Thyroid gland (tissue), 4 donors: ENCODE data around the gene SIK3. TPM values are rescaled to one million over a fixed set of nuclear protein-coding genes. Genes with fewer than 3 reads are reported as not detected.

Experiments
- DNase-seq, 2 donors: peaks; one replicate each; pipeline ENCODE4 v3.0.0-alpha.2; 2019
- H3K27ac ChIP-seq, 3 donors: fragments of 200-600 bp; sonication (generic); 1 replicate in 2 of 3; 2 replicates in 1 of 3; pipeline ENCODE4 v1.5.1; 2016 to 2019; ENCODE audit warnings: mild to moderate bottlenecking in 1 of 3, moderate library complexity in 1 of 3
- H3K27me3 ChIP-seq: fragments of 200-600 bp; sonication (generic); one replicate; pipeline ENCODE4 v1.5.1; 2019
- H3K36me3 ChIP-seq, 2 donors: fragments of 200-600 bp; sonication (generic); one replicate each; pipeline ENCODE4 v1.5.1; 2016 to 2019
- H3K4me1 ChIP-seq, 2 donors: fragments of 200-600 bp; sonication (generic); one replicate each; pipeline ENCODE4 v1.5.1; 2017 to 2019
- H3K4me3 ChIP-seq, 3 donors: fragments of 200-600 bp; sonication (generic); replicated peaks in 1 of 3; 1 replicate in 2 of 3; 2 replicates in 1 of 3; pipeline ENCODE4 v1.5.1; 2016; ENCODE audit warnings: mild to moderate bottlenecking in 1 of 3
- H3K9me3 ChIP-seq: fragments of 200-600 bp; sonication (generic); one replicate; pipeline ENCODE4 v1.5.1; 2017
- CTCF ChIP-seq, 6 experiments: fragments of 200-600 bp in 3 of 6; fragments of 450-650 bp in 3 of 6; sonication (generic) in 3 of 6; IDR thresholded peaks; one replicate each; pipeline ENCODE4 v1.5.1; 2016 to 2019; ENCODE audit warnings: antibody characterized with exemption in 6 of 6, mild to moderate bottlenecking in 2 of 6, inconsistent platforms in 1 of 6, moderate library complexity in 1 of 6
- POLR2A ChIP-seq, 2 donors: fragments of 450-650 bp; IDR thresholded peaks; one replicate each; pipeline ENCODE4 v1.6.1; 2017; ENCODE audit warnings: antibody characterized with exemption in 2 of 2, mild to moderate bottlenecking in 2 of 2, moderate library complexity in 1 of 2
- WGBS, 2 donors: methylation state at CpG; one replicate each; pipeline ENCODE4 v1.1.5; 2017; 5-methylcytosine and 5-hydroxymethylcytosine counted together
- intact Hi-C: fragments of 100-400 bp; cut with DNase I; formaldehyde crosslinking; loops from one replicate; pipeline ENCODE4 v1.15.1; 2023
- total RNA-seq, 4 donors: library from RNA; depleted of rRNA; stranded (reverse); fragments of >200 nt; gene quantifications; one replicate each; pipeline ENCODE4 v1.2.3, GENCODE V29; 2016

Gene SIK3
- total RNA-seq, 4 donors from 2014 or later = 46.0 to 86.3 (median 71.9) TPM

GRCh38 chr11:117064275-117064674, 34.0 kb downstream of the SIK3 start:
- no peak overlapping the region for H3K27ac ChIP-seq

GRCh38 chr11:117062498-117062897, 35.7 kb downstream of the SIK3 start:
- no peaks in the 10 kb centered on the region for H3K36me3 ChIP-seq
- H3K4me1 ChIP-seq = peaks cover 28 to 34% of the 10 kb centered on the region in 2 donors
- no peak overlapping the region for H3K4me3 ChIP-seq
- H3K27me3 ChIP-seq = no peaks in the 10 kb centered on the region
- WGBS, 2 donors = 82 to 88% methylated on average over 2 of the region's 2 CpGs
- no peak for DNase-seq
- TF ChIP-seq POLR2A (IDR thresholded peaks at IDR 0.05) (no peak), CTCF (IDR thresholded peaks at IDR 0.05) (no peak)
- H3K9me3 ChIP-seq = no peaks in the 10 kb centered on the region
- intact Hi-C loops = no loop called here
- H3K27ac ChIP-seq = no peak overlapping the region

More at GRCh38 chr11:117064275-117064674, 34.0 kb downstream of the SIK3 start:
- intact Hi-C loops = no loop called here
- peaks cover 19 to 24% of the 10 kb centered on the region in 2 donors for H3K4me1 ChIP-seq
- no peak for DNase-seq
- no peaks in the 10 kb centered on the region for H3K9me3 ChIP-seq
- no peaks in the 10 kb centered on the region for H3K27me3 ChIP-seq
- WGBS, 2 donors = 79 to 86% methylated on average over 1 of the region's 1 CpG
- H3K4me3 ChIP-seq = no peak overlapping the region
- TF ChIP-seq CTCF (IDR thresholded peaks at IDR 0.05) = no peak
- no peak for TF ChIP-seq POLR2A (IDR thresholded peaks at IDR 0.05)
- no peaks in the 10 kb centered on the region for H3K36me3 ChIP-seq

GRCh38 chr11:117061256-117061655, 37.0 kb downstream of the SIK3 start:
- no peak overlapping the region for H3K4me3 ChIP-seq
- H3K4me1 ChIP-seq = peaks cover 28 to 34% of the 10 kb centered on the region in 2 donors
- H3K36me3 ChIP-seq = no peaks in the 10 kb centered on the region
- no peak overlapping the region for H3K27ac ChIP-seq
- no peaks in the 10 kb centered on the region for H3K9me3 ChIP-seq
- 93 to 99% methylated on average over 5 of the region's 5 CpGs for WGBS, 2 donors
- DNase-seq = no peak
- intact Hi-C loops = no loop called here
- H3K27me3 ChIP-seq = no peaks in the 10 kb centered on the region
- no peak for TF ChIP-seq POLR2A (IDR thresholded peaks at IDR 0.05)
- TF ChIP-seq CTCF (IDR thresholded peaks at IDR 0.05) = no peak

DNA sequence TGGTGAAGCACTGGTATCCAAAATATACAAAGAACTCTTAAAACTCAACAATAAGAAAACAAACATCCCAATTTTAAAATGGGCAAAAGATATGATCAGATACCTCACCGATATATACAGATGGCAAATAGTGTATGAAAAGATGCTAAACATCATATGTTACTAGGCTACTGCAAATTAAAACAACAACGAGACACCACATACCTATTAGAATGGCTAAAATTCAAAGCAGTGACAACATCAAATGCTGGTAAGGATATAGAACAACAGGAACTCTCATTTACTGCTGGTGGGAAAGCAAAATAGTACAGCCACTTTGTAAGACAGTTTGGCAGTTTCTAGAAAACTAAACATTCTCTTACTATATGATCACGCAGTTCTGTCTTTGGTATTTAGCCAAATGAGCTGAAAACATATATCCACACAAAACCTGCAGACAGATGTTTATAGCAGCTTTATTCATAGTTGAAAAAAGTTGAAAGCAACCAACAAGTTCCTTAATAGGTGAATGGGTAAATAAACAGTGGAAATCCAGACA, 38.5 kb downstream of the SIK3 start:
- H3K4me1 ChIP-seq = peaks cover 28 to 34% of the 10 kb centered on the region in 2 donors
- H3K36me3 ChIP-seq = no peaks in the 10 kb centered on the region
- H3K27ac ChIP-seq = no peak overlapping the region
- intact Hi-C loops = no loop called here
- H3K9me3 ChIP-seq = no peaks in the 10 kb centered on the region
- WGBS, 2 donors = 87 to 92% methylated on average over 3 of the region's 3 CpGs
- H3K27me3 ChIP-seq = no peaks in the 10 kb centered on the region
- TF ChIP-seq CTCF (IDR thresholded peaks at IDR 0.05) (no peak), POLR2A (IDR thresholded peaks at IDR 0.05) (no peak)
- DNase-seq = no peak
- no peak overlapping the region for H3K4me3 ChIP-seq

- Histone ChIP-seq H3K36me3 (no peaks in the 10 kb centered on the region), H3K27ac (no peak overlapping the region), H3K4me1 (peaks cover 23 to 32% of the 10 kb centered on the region in 2 donors), H3K27me3 (no peaks in the 10 kb centered on the region), H3K4me3 (no peak overlapping the region), H3K9me3 (no peaks in the 10 kb centered on the region)
- TF ChIP-seq CTCF (IDR thresholded peaks at IDR 0.05) (no peak), POLR2A (IDR thresholded peaks at IDR 0.05) (no peak)
- DNase-seq = no peak
- intact Hi-C loops = no loop called here
- 66 to 75% methylated on average over 4 of the region's 4 CpGs for WGBS, 2 donors
These were observed 39.4 kb downstream of the SIK3 start for GRCh38 chr11:117058761-117059261.
